Gastrocnemius medialis (tissue), 4 donors: ENCODE results near the gene HMGN1.

Experiments used
- POLR2A ChIP-seq, 2 donors: fragments of 450-650 bp; IDR thresholded peaks; one replicate each; pipeline ENCODE4 v1.6.1; 2017; ENCODE audit warnings: antibody characterized with exemption in 2 of 2, mild to moderate bottlenecking in 2 of 2, moderate library complexity in 2 of 2
- TF ChIP-seq, protein P1 (sequence below), 5 experiments: fragments of 450-650 bp in 3 of 5; fragments of 200-600 bp in 2 of 5; sonication (generic) in 2 of 5; IDR thresholded peaks in 4 of 5; conservative IDR thresholded peaks in 1 of 5; 1 replicate in 4 of 5; 2 replicates in 1 of 5; pipeline ENCODE4 v1.5.1; 2016 to 2019; ENCODE audit warnings: antibody characterized with exemption in 5 of 5, mild to moderate bottlenecking in 3 of 5, moderate library complexity in 3 of 5

DNA sequence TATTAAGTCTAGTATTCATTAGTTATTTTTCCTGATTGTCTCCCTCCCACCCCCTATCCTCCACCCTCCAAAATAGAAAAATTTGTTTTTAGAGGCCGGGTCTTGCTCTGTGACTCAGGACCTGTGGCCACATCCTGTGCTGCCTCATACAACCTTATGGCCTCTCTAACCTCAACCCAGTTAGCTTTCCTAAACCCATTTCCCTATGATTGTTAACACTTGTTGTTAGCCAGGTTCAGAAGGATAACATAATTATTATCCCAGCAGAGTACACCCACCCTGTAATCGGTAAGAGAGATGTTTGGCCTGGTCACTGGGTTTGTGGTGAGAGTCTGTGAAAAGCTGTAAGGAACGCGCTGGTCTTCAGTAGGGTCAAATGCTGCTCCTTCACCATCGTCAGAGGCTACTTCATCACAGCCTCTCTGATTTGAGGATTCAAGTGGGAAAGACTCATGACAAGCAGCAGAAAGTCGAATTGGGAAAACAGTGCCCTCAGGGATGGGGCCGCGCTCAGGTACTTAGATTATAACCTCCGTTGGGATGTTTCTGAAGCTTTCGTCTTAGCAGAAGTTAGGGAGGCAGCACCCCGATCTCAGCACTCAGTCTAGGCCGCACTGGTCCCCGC is 35.9 kb upstream of the HMGN1 start:
- no peak for TF ChIP-seq POLR2A (IDR thresholded peaks at IDR 0.05)
- TF ChIP-seq, protein P1, sequence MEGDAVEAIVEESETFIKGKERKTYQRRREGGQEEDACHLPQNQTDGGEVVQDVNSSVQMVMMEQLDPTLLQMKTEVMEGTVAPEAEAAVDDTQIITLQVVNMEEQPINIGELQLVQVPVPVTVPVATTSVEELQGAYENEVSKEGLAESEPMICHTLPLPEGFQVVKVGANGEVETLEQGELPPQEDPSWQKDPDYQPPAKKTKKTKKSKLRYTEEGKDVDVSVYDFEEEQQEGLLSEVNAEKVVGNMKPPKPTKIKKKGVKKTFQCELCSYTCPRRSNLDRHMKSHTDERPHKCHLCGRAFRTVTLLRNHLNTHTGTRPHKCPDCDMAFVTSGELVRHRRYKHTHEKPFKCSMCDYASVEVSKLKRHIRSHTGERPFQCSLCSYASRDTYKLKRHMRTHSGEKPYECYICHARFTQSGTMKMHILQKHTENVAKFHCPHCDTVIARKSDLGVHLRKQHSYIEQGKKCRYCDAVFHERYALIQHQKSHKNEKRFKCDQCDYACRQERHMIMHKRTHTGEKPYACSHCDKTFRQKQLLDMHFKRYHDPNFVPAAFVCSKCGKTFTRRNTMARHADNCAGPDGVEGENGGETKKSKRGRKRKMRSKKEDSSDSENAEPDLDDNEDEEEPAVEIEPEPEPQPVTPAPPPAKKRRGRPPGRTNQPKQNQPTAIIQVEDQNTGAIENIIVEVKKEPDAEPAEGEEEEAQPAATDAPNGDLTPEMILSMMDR (IDR thresholded peaks at IDR 0.05 in 4 of 5, conservative IDR thresholded peaks at IDR 0.05 in 1 of 5) = no peak
